SIG-M5 treated with dmso at 0.1 percent for 504 hours (cell line): ENCODE results near the gene RALY.

Experiments used
- DNase-seq: peaks from one replicate; lab custom pipeline; 2025; ENCODE audit not compliant: unreplicated experiment; lab: John Stamatoyannopoulos, UW

The RALY gene

GRCh38 chr20:33993576-33994221 lies at the start of gene RALY:
Gene RALY, plus strand, starts transcription at chr20:33993911. Its CDS starts 78,164 bp downstream, at chr20:34072075.
- peak; percentile 98 for DNase-seq

- no peak for DNase-seq
These were observed 48.8 kb upstream of the RALY start for GRCh38 chr20:33944914-33945313.

- DNase-seq, result peak; percentile 31
These were observed 48.2 kb upstream of the RALY start for GRCh38 chr20:33945391-33946081.

GRCh38 chr20:33947709-33948295 lies 45.9 kb upstream of the RALY start:
- DNase-seq, result peak; percentile 13

- no peak for DNase-seq
These were observed 45.2 kb upstream of the RALY start for GRCh38 chr20:33948480-33948879.

GRCh38 chr20:33951171-33951570 lies 42.5 kb upstream of the RALY start:
- DNase-seq, result no peak

GRCh38 chr20:33954504-33954903 lies 39.2 kb upstream of the RALY start:
- no peak for DNase-seq

GRCh38 chr20:33963751-33964150 lies 30.0 kb upstream of the RALY start:
- peak; percentile 83 for DNase-seq

- DNase-seq, result no peak
These were observed 29.3 kb upstream of the RALY start for GRCh38 chr20:33964441-33964840.

- no peak for DNase-seq
These were observed 26.6 kb upstream of the RALY start for GRCh38 chr20:33967126-33967525.

- no peak for DNase-seq
These were observed 24.1 kb upstream of the RALY start for GRCh38 chr20:33969563-33969962.

GRCh38 chr20:33970229-33970628 lies 23.5 kb upstream of the RALY start:
- no peak for DNase-seq

GRCh38 chr20:33971147-33971975 lies 22.4 kb upstream of the RALY start:
- no peak for DNase-seq

GRCh38 chr20:33976959-33977358 lies 16.8 kb upstream of the RALY start:
- DNase-seq, result no peak

- DNase-seq, result no peak
These were observed 16.2 kb upstream of the RALY start for GRCh38 chr20:33977535-33977934.

GRCh38 chr20:33979094-33979493 lies 14.6 kb upstream of the RALY start:
- DNase-seq, result no peak

GRCh38 chr20:33981347-33981746 lies 12.4 kb upstream of the RALY start:
- no peak for DNase-seq

GRCh38 chr20:33981964-33982363 lies 11.7 kb upstream of the RALY start:
- DNase-seq, result no peak

GRCh38 chr20:33983371-33983770 lies 10.3 kb upstream of the RALY start:
- DNase-seq, result no peak

GRCh38 chr20:33984182-33984719 lies 9.5 kb upstream of the RALY start:
- DNase-seq, result no peak

- no peak for DNase-seq
These were observed 8.4 kb upstream of the RALY start for GRCh38 chr20:33985280-33985679.
